GM04503 (cell line): ENCODE results near the gene CDKN1C.
A peak's percentile ranks its signal among the peaks of the same experiment; 100 is the strongest.

ENCODE experiments used
- DNase-seq: peaks from one replicate; pipeline ENCODE4 v3.0.0-alpha.2; 2012; ENCODE audit warnings: low read depth

Gene CDKN1C

GRCh38 chr11:2846470-2846869 is 39.1 kb downstream of the CDKN1C start:
- DNase-seq, result no peak

- DNase-seq, result no peak
Observed at GRCh38 chr11:2846056-2846455, 39.5 kb downstream of the CDKN1C start.

GRCh38 chr11:2844996-2845395 is 40.6 kb downstream of the CDKN1C start:
- no peak for DNase-seq

- no peak for DNase-seq
Observed at GRCh38 chr11:2844116-2844842, 41.3 kb downstream of the CDKN1C start.

- DNase-seq, result no peak
Observed at GRCh38 chr11:2843551-2843950, 42.0 kb downstream of the CDKN1C start.

- DNase-seq, result no peak
Observed at GRCh38 chr11:2842876-2843275, 42.7 kb downstream of the CDKN1C start.

- no peak for DNase-seq
Observed at GRCh38 chr11:2841411-2842190, 44.0 kb downstream of the CDKN1C start.

- no peak for DNase-seq
Observed at GRCh38 chr11:2839395-2839943, 46.1 kb downstream of the CDKN1C start.

- DNase-seq, result no peak
Observed at GRCh38 chr11:2838676-2839294, 46.8 kb downstream of the CDKN1C start.

GRCh38 chr11:2838091-2838490 is 47.5 kb downstream of the CDKN1C start:
- DNase-seq, result no peak

- DNase-seq, result no peak
Observed at GRCh38 chr11:2837651-2838050, 47.9 kb downstream of the CDKN1C start.

- DNase-seq, result peak; percentile 21
Observed at GRCh38 chr11:2837096-2837601, 48.4 kb downstream of the CDKN1C start.

- DNase-seq, result no peak
Observed at GRCh38 chr11:2836315-2837095, 49.1 kb downstream of the CDKN1C start.

- no peak for DNase-seq
Observed at GRCh38 chr11:2835751-2836150, 49.8 kb downstream of the CDKN1C start.

- no peak for DNase-seq
Observed at GRCh38 chr11:2835296-2835695, 50.3 kb downstream of the CDKN1C start.

- DNase-seq, result no peak
Observed at GRCh38 chr11:2834503-2835273, 50.9 kb downstream of the CDKN1C start.

- DNase-seq, result no peak
Observed at GRCh38 chr11:2833716-2834502, 51.7 kb downstream of the CDKN1C start.
